Stimulated activated CD8-positive, alpha-beta memory T cell treated with anti-CD3 and anti-CD28 coated beads, Interleukin-7, amount 100 ng/mL, for 48 hours (primary cell): ENCODE results near the gene TRABD.

ENCODE experiments used
- DNase-seq, 2 donors: peaks; one replicate each; pipeline ENCODE4 v3.0.0-alpha.2; 2020; ENCODE audit warnings: low read depth in 1 of 2; ENCODE audit errors: extremely low read depth in 1 of 2

The TRABD gene

GRCh38 chr22:50184902-50185374, 775 bp upstream of the TRABD start:
- no peak for DNase-seq

GRCh38 chr22:50186181-50186714, 535 bp downstream of the TRABD start:
- DNase-seq: no peak

GRCh38 chr22:50186761-50187523, 1.2 kb downstream of the TRABD start:
- DNase-seq: no peak

GRCh38 chr22:50188356-50188755, 2.6 kb downstream of the TRABD start:
- DNase-seq: no peak

- DNase-seq: no peak
Measured at GRCh38 chr22:50189184-50189848, 3.6 kb downstream of the TRABD start.

GRCh38 chr22:50189849-50190181, 4.1 kb downstream of the TRABD start:
- DNase-seq: no peak

GRCh38 chr22:50190182-50190940, 4.6 kb downstream of the TRABD start:
- peak; percentile 68 for DNase-seq

- DNase-seq: peak in 1 of 2 donors; percentile 76
Measured at GRCh38 chr22:50190941-50191741, 5.4 kb downstream of the TRABD start.

GRCh38 chr22:50192436-50193204, 6.9 kb downstream of the TRABD start:
- no peak for DNase-seq

GRCh38 chr22:50193621-50194020, 7.9 kb downstream of the TRABD start:
- no peak for DNase-seq

- no peak for DNase-seq
Measured at GRCh38 chr22:50194037-50194805, 8.5 kb downstream of the TRABD start.

- no peak for DNase-seq
Measured at GRCh38 chr22:50196256-50196655, 10.5 kb downstream of the TRABD start.

GRCh38 chr22:50197000-50197800, 11.5 kb downstream of the TRABD start:
- no peak for DNase-seq

- DNase-seq: no peak
Measured at GRCh38 chr22:50197856-50198623, 12.3 kb downstream of the TRABD start.

- no peak for DNase-seq
Measured at GRCh38 chr22:50198624-50199017, 12.9 kb downstream of the TRABD start.

- no peak for DNase-seq
Measured at GRCh38 chr22:50199251-50199721, 13.6 kb downstream of the TRABD start.

- no peak for DNase-seq
Measured at GRCh38 chr22:50199829-50200460, 14.2 kb downstream of the TRABD start.
